ENCODE data around the gene CAPN12. TPM values are rescaled to one million over a fixed set of nuclear protein-coding genes. Genes with fewer than 3 reads are reported as not detected.
A peak's percentile ranks its signal among the peaks of the same experiment; 100 is the strongest.

CAPN12 gene
- total and polyA plus RNA-seq, 2 of the 4 experiments (the other 2 are of a cell fraction) = 0.18 to 0.97 TPM

- H2AK9ac ChIP-seq (replicated peaks; ENCODE audit: low read depth, low read length, poor library complexity) = no peak overlapping the region
- no peaks in the 10 kb centered on the region for H3K79me1 ChIP-seq (ENCODE audit: low read depth in 1 of 2, low read length in 2 of 2)
- H3K4me3 ChIP-seq (ENCODE audit: insufficient read depth, low read depth, low read length) = no peak overlapping the region
- 80% methylated on average over 1 of the region's 5 CpGs; no CpG with 5 or more reads in 1 of the 2 experiments for WGBS, 2 experiments (ENCODE audit: extremely low coverage in 2 of 2, insufficient read length in 1 of 2)
- no peak overlapping the region for H3K4me2 ChIP-seq (ENCODE audit: low read depth, low read length)
- H3K14ac ChIP-seq (replicated peaks; ENCODE audit: low read depth, low read length) = no peak overlapping the region
- in situ Hi-C loops (cut with MboI; ENCODE audit: low sequenced_read_pairs) (no loop called here), intact Hi-C loops (cut with micrococcal nuclease) (no loop called here), dilution Hi-C loops (cut with HindIII; ENCODE audit: low sequenced_read_pairs, unreplicated experiment) (no loop called here)
- ATAC-seq (ENCODE audit: low read depth) (no peak), DNase-seq (no peak)
- H2AK5ac ChIP-seq (ENCODE audit: low read depth, low read length) = no peak overlapping the region
- no peak overlapping the region for H4K5ac ChIP-seq (ENCODE audit: low read depth, low read length)
- H4K20me1 ChIP-seq (ENCODE audit: insufficient read depth, low read length) = no peaks in the 10 kb centered on the region
- H2BK15ac ChIP-seq (ENCODE audit: low read depth, low read length) = peak overlapping the region; percentile 17; the same call in 1 of the 3 replicates
- H3K18ac ChIP-seq (ENCODE audit: low read depth, low read length) = no peak overlapping the region
- H3K4ac ChIP-seq (ENCODE audit: low read depth, low read length) = no peak overlapping the region
- peaks cover 3% of the 10 kb centered on the region; the same call in 1 of the 2 replicates for H3K9me1 ChIP-seq (ENCODE audit: insufficient read depth, low read length)
- no peak for TF ChIP-seq CHD1 (IDR thresholded peaks at IDR 0.05; ENCODE audit: low read depth, low read length)
- TF ChIP-seq SMC3 (IDR thresholded peaks at IDR 0.05; ENCODE audit: low read depth, low read length) = no peak
- no peak for TF ChIP-seq POLR2A (IDR thresholded peaks at IDR 0.05; ENCODE audit: low read depth, low read length)
- TF ChIP-seq CEBPB (IDR thresholded peaks at IDR 0.05; ENCODE audit: low read depth, low read length) = no peak
- no peak for TF ChIP-seq USF2 (IDR thresholded peaks at IDR 0.05; ENCODE audit: low read depth, low read length)
- no peak for TF ChIP-seq RCOR1 (IDR thresholded peaks at IDR 0.05; ENCODE audit: insufficient replicate concordance, low read length)
- no peak for TF ChIP-seq RFX5 (IDR thresholded peaks at IDR 0.05; ENCODE audit: low read depth, low read length)
- TF ChIP-seq MXI1 (IDR thresholded peaks at IDR 0.05; ENCODE audit: borderline replicate concordance, low read depth, low read length) = no peak
- no peak for TF ChIP-seq RAD21 (IDR thresholded peaks at IDR 0.05; ENCODE audit: low read length)
- TF ChIP-seq MAFK (IDR thresholded peaks at IDR 0.05; ENCODE audit: low read depth, low read length) = no peak
- TF ChIP-seq MAZ (IDR thresholded peaks at IDR 0.05; ENCODE audit: borderline replicate concordance, low read depth, low read length) = no peak
- TF ChIP-seq FOS (IDR thresholded peaks at IDR 0.05; ENCODE audit: low read depth, low read length) = no peak
- no peak overlapping the region for H3K23ac ChIP-seq (ENCODE audit: low read depth, low read length)
- no peak overlapping the region for H2AFZ ChIP-seq (replicated peaks; ENCODE audit: low read length, poor library complexity)
- ChIA-PET CTCF (no interaction called here), POLR2A (ENCODE audit: unreplicated experiment) (no interaction called here)
- no peak overlapping the region for H3K56ac ChIP-seq (ENCODE audit: extremely low read depth, insufficient read depth, low read length)
- no peak overlapping the region for H4K8ac ChIP-seq (ENCODE audit: low read depth in 2 of 2, low read length in 2 of 2)
- no peaks in the 10 kb centered on the region; the same call in 1 of the 2 replicates for H3K27me3 ChIP-seq (ENCODE audit: control insufficient read depth, insufficient read depth, low read length)
- peaks cover 5% of the 10 kb centered on the region for H3K4me1 ChIP-seq (ENCODE audit: control insufficient read depth, insufficient read depth, low read length)
- no peaks in the 10 kb centered on the region for H3K9me3 ChIP-seq (ENCODE audit: control insufficient read depth, insufficient read depth, low read length)
- H2BK120ac ChIP-seq (ENCODE audit: low read depth, low read length) = no peak overlapping the region
- H2BK5ac ChIP-seq (ENCODE audit: low read depth, low read length, poor library complexity, severe bottlenecking) = no peak overlapping the region
- no TSS peak for BruUV-seq (replicated peaks)
- H4K91ac ChIP-seq (ENCODE audit: insufficient read depth, low read depth, low read length) = no peak overlapping the region; the same call in none of the 2 replicates
- no peaks in the 10 kb centered on the region for H3K36me3 ChIP-seq (ENCODE audit: control insufficient read depth, insufficient read depth, low read length)
- H3K9ac ChIP-seq (ENCODE audit: low read depth, low read length) = no peak overlapping the region
- H3K27ac ChIP-seq (ENCODE audit: insufficient read depth, low read length) = no peak overlapping the region
- H2BK20ac ChIP-seq (ENCODE audit: low read depth, low read length) = no peak overlapping the region
Observed at GRCh38 chr19:38793671-38794070, 49.4 kb upstream of the CAPN12 start.

All from IMR-90 (cell line).